Erythroblast (primary cell): Measurements from ENCODE around the gene FHL5.

Experiments
- GATA1 ChIP-seq: IDR thresholded peaks from 2 replicates; pipeline ENCODE4 v1.6.1; 2011; ENCODE audit warnings: low read depth, mild to moderate bottlenecking, control low read depth, low read length, moderate library complexity
- POLR2A ChIP-seq: IDR thresholded peaks from 2 replicates; pipeline ENCODE4 v1.6.1; 2011; ENCODE audit warnings: mild to moderate bottlenecking, low read length

DNA sequence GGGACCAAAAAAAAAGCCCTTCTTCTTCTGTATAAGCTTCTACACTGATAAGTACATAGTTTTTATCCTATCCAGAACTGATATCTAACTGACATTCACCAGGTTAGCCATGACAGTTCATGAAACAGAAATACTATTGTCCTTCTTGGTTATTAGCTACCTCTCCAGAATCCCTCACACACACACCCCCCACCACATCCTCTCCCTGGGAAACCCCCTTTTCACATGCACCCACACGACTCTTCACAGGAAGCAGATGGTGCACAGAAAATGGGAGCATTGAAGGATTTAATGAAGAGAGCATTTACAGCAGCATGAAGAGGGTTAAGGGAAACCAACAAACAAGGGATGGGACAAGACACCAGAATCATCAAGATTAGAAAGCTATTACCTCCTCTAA, 88.9 kb downstream of the FHL5 start:
- TF ChIP-seq POLR2A (no peak), GATA1 (no peak)
